GM23338 (cell line): Measurements from ENCODE around the gene DNAJA3. TPM values are rescaled to one million over a fixed set of nuclear protein-coding genes. Genes with fewer than 3 reads are reported as not detected.

Source experiments
- ATAC-seq: fragments of 200-7000 bp; cut with Tn5 transposase; 3 replicates; pipeline ENCODE4 v1.9.1; 2020
- DNase-seq: peaks from one replicate; pipeline ENCODE4 v3.0.0-alpha.2; 2015; ENCODE audit warnings: low spot score
- H2AFZ ChIP-seq: fragments of 200-600 bp; sonication (generic); 2 replicates; pipeline ENCODE4 v1.8.0; 2016; ENCODE audit warnings: antibody characterized with exemption, mild to moderate bottlenecking, moderate library complexity
- H3F3A ChIP-seq: fragments of 200-600 bp; sonication (generic); replicated peaks from 2 replicates; pipeline ENCODE4 v1.8.0; 2017; ENCODE audit warnings: antibody characterized with exemption, mixed run types, low read depth
- H3K27ac ChIP-seq: fragments of 200-600 bp; sonication (generic); 2 replicates; pipeline ENCODE4 v1.6.1; 2016; ENCODE audit warnings: low read depth
- H3K27me3 ChIP-seq: fragments of 200-600 bp; sonication (generic); 2 replicates; pipeline ENCODE4 v1.8.0; 2016; ENCODE audit warnings: mild to moderate bottlenecking, mixed run types, moderate library complexity; ENCODE audit not compliant: insufficient read depth
- H3K36me3 ChIP-seq: fragments of 200-600 bp; sonication (generic); 2 replicates; pipeline ENCODE4 v1.8.0; 2016; ENCODE audit warnings: mild to moderate bottlenecking; ENCODE audit not compliant: insufficient read depth
- H3K4me1 ChIP-seq: fragments of 200-600 bp; sonication (generic); 2 replicates; pipeline ENCODE4 v1.8.0; 2016; ENCODE audit warnings: mild to moderate bottlenecking, moderate library complexity; ENCODE audit not compliant: insufficient read depth
- H3K4me2 ChIP-seq: fragments of 200-600 bp; sonication (generic); 2 replicates; pipeline ENCODE4 v1.7.1; 2017; ENCODE audit warnings: mixed run types
- H3K4me3 ChIP-seq: fragments of 200-600 bp; sonication (generic); 2 replicates; pipeline ENCODE4 v1.6.1; 2016; ENCODE audit warnings: mixed run types
- H3K79me2 ChIP-seq: fragments of 200-600 bp; sonication (generic); replicated peaks from 2 replicates; pipeline ENCODE4 v1.8.0; 2017; ENCODE audit warnings: mild to moderate bottlenecking; ENCODE audit not compliant: insufficient read depth
- H3K9me2 ChIP-seq: fragments of 200-600 bp; sonication (generic); 2 replicates; pipeline ENCODE4 v1.8.0; 2017; ENCODE audit not compliant: insufficient read depth
- H4K20me1 ChIP-seq: fragments of 200-600 bp; sonication (generic); replicated peaks from 2 replicates; pipeline ENCODE4 v1.8.0; 2017; ENCODE audit warnings: mild to moderate bottlenecking; ENCODE audit not compliant: insufficient read depth
- H3K27ac Mint-ChIP-seq: 2 replicates; pipeline ENCODE4 v1.8.0; 2020; ENCODE audit warnings: inconsistent platforms, mild to moderate bottlenecking, moderate library complexity, mixed read lengths
- H3K27me3 Mint-ChIP-seq: 3 replicates; pipeline ENCODE4 v1.8.0; 2022; ENCODE audit warnings: low read depth, mild to moderate bottlenecking, moderate library complexity, mixed read lengths, inconsistent platforms; ENCODE audit not compliant: insufficient read depth, poor library complexity
- H3K36me3 Mint-ChIP-seq: 3 replicates; pipeline ENCODE4 v1.8.0; 2021; ENCODE audit warnings: low read depth, mild to moderate bottlenecking, inconsistent platforms, moderate library complexity, mixed read lengths
- H3K4me1 Mint-ChIP-seq: 3 replicates; pipeline ENCODE4 v1.8.0; 2020; ENCODE audit warnings: mild to moderate bottlenecking, inconsistent platforms, mixed read lengths
- H3K4me3 Mint-ChIP-seq: 3 replicates; pipeline ENCODE4 v1.8.0; 2021; ENCODE audit warnings: moderate library complexity, mild to moderate bottlenecking, inconsistent platforms, mixed read lengths
- H3K9me3 Mint-ChIP-seq: 3 replicates; pipeline ENCODE4 v1.8.0; 2020; ENCODE audit warnings: moderate library complexity, mild to moderate bottlenecking, inconsistent platforms, mixed read lengths
- CREB1 ChIP-seq: fragments of 250-450 bp; sonication (Bioruptor Pico); IDR thresholded peaks from 2 replicates; pipeline ENCODE4 v1.5.0; 2020; ENCODE audit warnings: low read depth, mild to moderate bottlenecking, moderate library complexity
- EZH2 ChIP-seq: fragments of 200-600 bp; sonication (generic); IDR thresholded peaks from one replicate; pipeline ENCODE4 v1.8.0; 2017; ENCODE audit warnings: antibody characterized with exemption, mild to moderate bottlenecking, low read depth; ENCODE audit not compliant: unreplicated experiment
- EZH2phosphoT487 ChIP-seq: fragments of 200-600 bp; sonication (generic); IDR thresholded peaks from one replicate; pipeline ENCODE4 v1.8.1; 2018; ENCODE audit warnings: antibody characterized with exemption; ENCODE audit not compliant: unreplicated experiment
- JUNB ChIP-seq: IDR thresholded peaks from one replicate; pipeline ENCODE4 v1.6.1; 2016; ENCODE audit warnings: antibody characterized with exemption; ENCODE audit not compliant: unreplicated experiment
- NANOG ChIP-seq: IDR thresholded peaks from 2 replicates; pipeline ENCODE4 v1.6.1; 2016; ENCODE audit warnings: antibody characterized with exemption, borderline replicate concordance
- POLR2AphosphoS5 ChIP-seq: IDR thresholded peaks from 2 replicates; pipeline ENCODE4 v1.6.1; 2016; ENCODE audit warnings: antibody characterized with exemption, low read depth
- STAT1 ChIP-seq: IDR thresholded peaks from one replicate; pipeline ENCODE4 v1.6.1; 2016; ENCODE audit warnings: antibody characterized with exemption; ENCODE audit not compliant: unreplicated experiment
- ZNF114 ChIP-seq: fragments of 250-450 bp; sonication (Bioruptor Pico); IDR thresholded peaks from 2 replicates; pipeline ENCODE4 v1.5.0; 2020; ENCODE audit warnings: mild to moderate bottlenecking, moderate library complexity
- ZNF331 ChIP-seq: fragments of 250-450 bp; sonication (Bioruptor Pico); IDR thresholded peaks from 2 replicates; pipeline ENCODE4 v1.5.0; 2020; ENCODE audit warnings: low read depth, mild to moderate bottlenecking, moderate library complexity
- polyA plus RNA-seq: library from polyadenylated mRNA; unstranded; fragments of >200 nt; fragmentation: Nextera tagmentation; extraction: Ambion mirVana; gene quantifications from 2 replicates; pipeline ENCODE4 v1.2.1, GENCODE V29; 2016
- total RNA-seq: library from RNA; depleted of rRNA; stranded (reverse); fragments of >200 nt; shearing (Covaris generic); gene quantifications from 2 replicates; pipeline ENCODE4 v1.2.3, GENCODE V29; 2014
- TF ChIP-seq, protein P1 (sequence below), 2 experiments: fragments of 200-600 bp in 1 of 2; sonication (generic) in 1 of 2; conservative IDR thresholded peaks; 2 replicates each; pipeline versions ENCODE4 v1.5.1 to v1.6.1; 2016 to 2017; ENCODE audit warnings: antibody characterized with exemption in 2 of 2, low read depth in 2 of 2, mild to moderate bottlenecking in 2 of 2, moderate library complexity in 1 of 2
- TF ChIP-seq, protein P2 (sequence below): IDR thresholded peaks from one replicate; pipeline ENCODE4 v1.6.1; 2018; ENCODE audit warnings: antibody characterized with exemption; ENCODE audit not compliant: unreplicated experiment

DNAJA3 gene
- total and polyA plus RNA-seq, 2 experiments from 2014 or later: 56.3 to 75.5 TPM

DNA sequence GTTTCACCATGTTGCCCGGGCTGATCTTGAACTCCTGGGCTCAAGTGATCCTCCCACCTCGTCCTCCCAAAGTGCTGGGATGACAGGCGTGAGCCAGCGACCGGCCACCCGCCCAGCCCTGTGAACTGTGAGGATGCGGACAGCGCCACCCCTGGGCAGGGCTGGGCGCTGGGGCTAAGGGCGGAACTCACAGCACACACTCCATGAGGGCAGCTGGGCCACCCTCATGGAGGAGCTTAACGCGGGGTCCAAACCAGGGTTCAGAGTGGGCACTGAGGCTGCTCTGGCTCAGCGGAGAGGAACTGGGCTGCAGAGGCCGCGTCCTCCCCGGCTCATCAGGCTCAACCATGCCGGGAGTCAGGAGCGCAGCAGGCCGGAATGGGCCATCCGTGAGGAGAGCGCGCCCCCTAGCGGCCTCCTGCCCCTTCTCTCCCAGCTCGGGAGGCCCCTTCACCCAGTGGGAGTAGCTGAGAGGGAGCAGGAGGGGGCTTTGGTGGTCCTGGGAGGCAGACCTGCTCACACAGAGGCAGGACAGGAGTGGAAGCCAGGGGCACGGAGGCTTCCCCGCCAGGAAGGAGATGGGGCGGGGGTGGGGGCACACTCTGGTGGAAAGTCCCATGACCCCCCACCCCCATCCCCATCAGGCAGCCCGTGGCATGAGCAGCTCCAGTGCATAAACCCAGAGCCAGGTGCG is 23.1 kb upstream of the DNAJA3 start:
- H3K4me3 ChIP-seq: no peak overlapping the region
- 0 out of 2 replicates have a peak, but pooled peaks cover 5% of the 10 kb centered on the region for H3F3A ChIP-seq
- Mint-ChIP-seq H3K4me1 (peaks cover 16% of the 10 kb centered on the region), H3K4me3 (no peak overlapping the region), H3K27ac (no peak overlapping the region), H3K36me3 (peaks cover 3% of the 10 kb centered on the region; the same call in 1 of the 3 replicates), H3K9me3 (no peaks in the 10 kb centered on the region; the same call in 2 of the 3 replicates), H3K27me3 (peaks cover 10% of the 10 kb centered on the region)
- H3K36me3 ChIP-seq: no peaks in the 10 kb centered on the region
- H3K4me1 ChIP-seq: no peaks in the 10 kb centered on the region
- H3K9me2 ChIP-seq: no peaks in the 10 kb centered on the region
- no peak overlapping the region for H2AFZ ChIP-seq
- no peaks in the 10 kb centered on the region for H3K27me3 ChIP-seq
- H4K20me1 ChIP-seq: 0 out of 2 replicates have a peak, but pooled peaks cover 2% of the 10 kb centered on the region
- TF ChIP-seq, protein P1, sequence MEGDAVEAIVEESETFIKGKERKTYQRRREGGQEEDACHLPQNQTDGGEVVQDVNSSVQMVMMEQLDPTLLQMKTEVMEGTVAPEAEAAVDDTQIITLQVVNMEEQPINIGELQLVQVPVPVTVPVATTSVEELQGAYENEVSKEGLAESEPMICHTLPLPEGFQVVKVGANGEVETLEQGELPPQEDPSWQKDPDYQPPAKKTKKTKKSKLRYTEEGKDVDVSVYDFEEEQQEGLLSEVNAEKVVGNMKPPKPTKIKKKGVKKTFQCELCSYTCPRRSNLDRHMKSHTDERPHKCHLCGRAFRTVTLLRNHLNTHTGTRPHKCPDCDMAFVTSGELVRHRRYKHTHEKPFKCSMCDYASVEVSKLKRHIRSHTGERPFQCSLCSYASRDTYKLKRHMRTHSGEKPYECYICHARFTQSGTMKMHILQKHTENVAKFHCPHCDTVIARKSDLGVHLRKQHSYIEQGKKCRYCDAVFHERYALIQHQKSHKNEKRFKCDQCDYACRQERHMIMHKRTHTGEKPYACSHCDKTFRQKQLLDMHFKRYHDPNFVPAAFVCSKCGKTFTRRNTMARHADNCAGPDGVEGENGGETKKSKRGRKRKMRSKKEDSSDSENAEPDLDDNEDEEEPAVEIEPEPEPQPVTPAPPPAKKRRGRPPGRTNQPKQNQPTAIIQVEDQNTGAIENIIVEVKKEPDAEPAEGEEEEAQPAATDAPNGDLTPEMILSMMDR (conservative IDR thresholded peaks at IDR 0.05; ENCODE audit: low read depth in 2 of 2): peak; percentile 88 to 95
- TF ChIP-seq STAT1: no peak
- ATAC-seq (peak; percentile 89), DNase-seq (peak; percentile 91)
- peak overlapping the region; percentile 66; the same call in 1 of the 2 replicates for H3K4me2 ChIP-seq
- H3K79me2 ChIP-seq: no peaks in the 10 kb centered on the region
- no peak overlapping the region for H3K27ac ChIP-seq

DNA sequence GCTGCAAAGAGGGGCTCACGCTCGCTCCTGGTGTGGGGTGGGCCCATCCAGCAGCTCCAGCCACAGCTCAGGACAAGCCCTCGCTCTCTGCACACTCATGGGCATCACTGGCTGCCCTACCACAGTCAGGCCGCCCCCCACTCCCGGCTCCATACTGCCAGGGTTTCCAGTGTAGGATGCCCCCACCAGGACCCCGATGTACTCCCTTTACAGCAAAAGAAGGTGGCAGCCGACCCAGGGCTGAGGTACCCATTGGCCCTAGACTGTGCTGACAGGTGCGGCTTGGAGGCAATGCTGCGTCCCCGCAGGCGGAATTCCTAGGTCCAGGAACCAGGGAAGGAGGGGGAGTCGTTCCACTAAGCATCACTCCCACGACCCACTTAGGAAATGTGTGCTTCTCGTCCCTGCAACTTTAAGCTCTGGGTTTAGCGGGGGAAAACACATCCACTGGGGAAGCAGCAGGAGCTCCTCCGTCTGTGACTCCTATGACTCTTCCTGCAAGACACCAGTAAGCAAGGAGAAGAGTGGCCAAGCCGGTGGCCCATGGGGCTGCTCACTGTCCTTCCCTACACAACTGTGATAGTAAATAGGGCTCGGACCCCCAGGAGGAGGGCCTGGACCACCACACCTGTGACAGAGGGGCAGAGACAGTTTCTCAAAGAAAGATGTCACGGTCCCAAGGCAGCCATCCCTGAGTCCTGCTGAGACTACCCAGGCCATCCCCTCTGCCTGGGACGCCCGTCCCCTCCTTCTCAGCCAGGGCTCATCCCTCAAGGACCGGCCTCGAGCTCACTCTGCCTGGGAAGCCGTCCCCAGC is 22.3 kb upstream of the DNAJA3 start:
- H3K4me1 ChIP-seq: no peaks in the 10 kb centered on the region
- Mint-ChIP-seq H3K9me3 (no peaks in the 10 kb centered on the region; the same call in 2 of the 3 replicates), H3K4me1 (peaks cover 16% of the 10 kb centered on the region), H3K4me3 (no peak overlapping the region), H3K36me3 (peaks cover 3% of the 10 kb centered on the region; the same call in 1 of the 3 replicates), H3K27me3 (peaks cover 10% of the 10 kb centered on the region), H3K27ac (no peak overlapping the region)
- H3K36me3 ChIP-seq: no peaks in the 10 kb centered on the region
- no peak overlapping the region for H2AFZ ChIP-seq
- no peak overlapping the region for H3K27ac ChIP-seq
- no peaks in the 10 kb centered on the region for H3K9me2 ChIP-seq
- ATAC-seq: no peak
- no peak overlapping the region for H3K4me3 ChIP-seq
- DNase-seq: no peak
- 0 out of 2 replicates have a peak, but pooled peaks cover 2% of the 10 kb centered on the region for H4K20me1 ChIP-seq
- no peaks in the 10 kb centered on the region for H3K79me2 ChIP-seq
- H3K4me2 ChIP-seq: no peak overlapping the region
- H3F3A ChIP-seq: 0 out of 2 replicates have a peak, but pooled peaks cover 5% of the 10 kb centered on the region
- H3K27me3 ChIP-seq: no peaks in the 10 kb centered on the region
- no peak for TF ChIP-seq ZNF331 (CRISPR knock-in tag)
- no peak for TF ChIP-seq EZH2phosphoT487
- TF ChIP-seq, protein P1 (conservative IDR thresholded peaks at IDR 0.05; ENCODE audit: low read depth in 2 of 2): no peak
- no peak for TF ChIP-seq CREB1 (CRISPR knock-in tag)
- no peak for TF ChIP-seq EZH2
- no peak for TF ChIP-seq JUNB
- TF ChIP-seq, protein P2, sequence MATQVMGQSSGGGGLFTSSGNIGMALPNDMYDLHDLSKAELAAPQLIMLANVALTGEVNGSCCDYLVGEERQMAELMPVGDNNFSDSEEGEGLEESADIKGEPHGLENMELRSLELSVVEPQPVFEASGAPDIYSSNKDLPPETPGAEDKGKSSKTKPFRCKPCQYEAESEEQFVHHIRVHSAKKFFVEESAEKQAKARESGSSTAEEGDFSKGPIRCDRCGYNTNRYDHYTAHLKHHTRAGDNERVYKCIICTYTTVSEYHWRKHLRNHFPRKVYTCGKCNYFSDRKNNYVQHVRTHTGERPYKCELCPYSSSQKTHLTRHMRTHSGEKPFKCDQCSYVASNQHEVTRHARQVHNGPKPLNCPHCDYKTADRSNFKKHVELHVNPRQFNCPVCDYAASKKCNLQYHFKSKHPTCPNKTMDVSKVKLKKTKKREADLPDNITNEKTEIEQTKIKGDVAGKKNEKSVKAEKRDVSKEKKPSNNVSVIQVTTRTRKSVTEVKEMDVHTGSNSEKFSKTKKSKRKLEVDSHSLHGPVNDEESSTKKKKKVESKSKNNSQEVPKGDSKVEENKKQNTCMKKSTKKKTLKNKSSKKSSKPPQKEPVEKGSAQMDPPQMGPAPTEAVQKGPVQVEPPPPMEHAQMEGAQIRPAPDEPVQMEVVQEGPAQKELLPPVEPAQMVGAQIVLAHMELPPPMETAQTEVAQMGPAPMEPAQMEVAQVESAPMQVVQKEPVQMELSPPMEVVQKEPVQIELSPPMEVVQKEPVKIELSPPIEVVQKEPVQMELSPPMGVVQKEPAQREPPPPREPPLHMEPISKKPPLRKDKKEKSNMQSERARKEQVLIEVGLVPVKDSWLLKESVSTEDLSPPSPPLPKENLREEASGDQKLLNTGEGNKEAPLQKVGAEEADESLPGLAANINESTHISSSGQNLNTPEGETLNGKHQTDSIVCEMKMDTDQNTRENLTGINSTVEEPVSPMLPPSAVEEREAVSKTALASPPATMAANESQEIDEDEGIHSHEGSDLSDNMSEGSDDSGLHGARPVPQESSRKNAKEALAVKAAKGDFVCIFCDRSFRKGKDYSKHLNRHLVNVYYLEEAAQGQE: no peak
- TF ChIP-seq ZNF114: no peak
- no peak for TF ChIP-seq NANOG
- no peak for TF ChIP-seq STAT1
- TF ChIP-seq POLR2AphosphoS5: no peak
